ENCODE results near the gene RNF32. TPM values are rescaled to one million over a fixed set of nuclear protein-coding genes. Genes with fewer than 3 reads are reported as not detected.
"Not testable (repeated sequence)": the region's sequence is repeated elsewhere in the genome, so short reads cannot be mapped to it uniquely, and the experiment has no call there.

The RNF32 gene
- polyA plus RNA-seq, 1 donor (not counting 4 experiments of a cell fraction or from before 2014, with no cell fraction given), result 0.34 TPM

DNA sequence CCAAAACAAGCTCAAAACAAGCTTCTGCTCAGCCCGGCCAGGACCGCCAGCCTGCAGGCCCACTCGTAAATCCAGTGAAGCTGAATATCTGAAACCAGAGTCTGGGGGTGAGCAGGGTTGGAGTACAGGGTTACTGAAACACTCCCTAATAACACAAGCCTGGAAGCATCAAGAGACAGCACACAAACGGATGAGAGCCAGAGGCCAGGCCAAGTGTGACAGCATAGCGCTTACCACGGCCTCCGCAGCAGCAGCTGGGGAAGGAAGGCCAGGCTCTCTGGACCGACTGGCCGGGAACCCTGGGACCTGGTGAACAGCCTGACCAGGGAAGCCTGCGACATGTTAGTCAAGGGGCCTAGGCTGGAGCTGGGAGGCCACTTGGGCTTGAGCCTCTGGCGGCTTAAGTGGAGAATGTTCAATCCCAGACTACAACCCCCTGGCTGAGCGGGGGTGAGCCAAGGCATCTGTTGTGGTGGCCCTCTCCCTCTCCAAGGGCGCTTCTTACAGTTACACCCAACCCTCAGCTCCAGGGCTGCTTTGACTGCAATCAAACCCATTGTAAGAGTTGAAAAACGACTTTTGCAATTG lies 21.7 kb upstream of the RNF32 start:
- dilution Hi-C loops (cut with MboI; ENCODE audit: extremely low pct_ligation_motif_present, low sequenced_read_pairs), result loop anchor here (5.0 kb wide), 1 partner anchor 47 kb away; no protein-coding TSS in a partner anchor
- Histone ChIP-seq H4K20me1 (ENCODE audit: control insufficient read depth, extremely low read depth, insufficient read depth, low read length) (no peaks in the 10 kb centered on the region), H3K4me1 (ENCODE audit: control insufficient read depth, extremely low read depth, insufficient read depth, low read length) (no peaks in the 10 kb centered on the region), H3K79me2 (ENCODE audit: control insufficient read depth, insufficient read depth, low read length) (no peaks in the 10 kb centered on the region), H3K36me3 (ENCODE audit: control insufficient read depth in 2 of 2, extremely low read depth in 1 of 2, insufficient read depth in 2 of 2, low read length in 2 of 2) (no peaks in the 10 kb centered on the region), H3K9me1 (ENCODE audit: control insufficient read depth, extremely low read depth, insufficient read depth, low read length) (no peaks in the 10 kb centered on the region), H3K4me2 (ENCODE audit: control insufficient read depth, extremely low read depth, insufficient read depth, low read depth, low read length) (no peak overlapping the region), H2AFZ (ENCODE audit: control insufficient read depth, low read length) (no peak overlapping the region), H3K4me3 (ENCODE audit: control insufficient read depth in 2 of 3, extremely low read depth in 1 of 3, insufficient read depth in 2 of 3, low read depth in 1 of 3, low read length in 3 of 3) (no peak overlapping the region), H3K27ac (ENCODE audit: control insufficient read depth, insufficient read depth, low read length) (no peak overlapping the region), H3K9ac (ENCODE audit: control insufficient read depth, extremely low read depth, insufficient read depth, low read length) (no peak overlapping the region), H3K27me3 (ENCODE audit: control insufficient read depth, extremely low read depth, insufficient read depth, low read length) (peaks cover 21% of the 10 kb centered on the region), H3K9me3 (ENCODE audit: control insufficient read depth, low read depth, low read length) (no peaks in the 10 kb centered on the region)
- DNase-seq (ENCODE audit: low read depth, low spot score), result no peak
- TF ChIP-seq CTCF (optimal IDR thresholded peaks at IDR 0.05 in 1 of 3, IDR thresholded peaks at IDR 0.05 in 1 of 3, conservative IDR thresholded peaks at IDR 0.05 in 1 of 3; ENCODE audit: extremely low read depth in 1 of 3, insufficient read depth in 2 of 3, low read length in 3 of 3), result no peak
- TF ChIP-seq EZH2 (IDR thresholded peaks at IDR 0.05; ENCODE audit: low read length), result no peak
- FAIRE-seq, result no peak

DNA sequence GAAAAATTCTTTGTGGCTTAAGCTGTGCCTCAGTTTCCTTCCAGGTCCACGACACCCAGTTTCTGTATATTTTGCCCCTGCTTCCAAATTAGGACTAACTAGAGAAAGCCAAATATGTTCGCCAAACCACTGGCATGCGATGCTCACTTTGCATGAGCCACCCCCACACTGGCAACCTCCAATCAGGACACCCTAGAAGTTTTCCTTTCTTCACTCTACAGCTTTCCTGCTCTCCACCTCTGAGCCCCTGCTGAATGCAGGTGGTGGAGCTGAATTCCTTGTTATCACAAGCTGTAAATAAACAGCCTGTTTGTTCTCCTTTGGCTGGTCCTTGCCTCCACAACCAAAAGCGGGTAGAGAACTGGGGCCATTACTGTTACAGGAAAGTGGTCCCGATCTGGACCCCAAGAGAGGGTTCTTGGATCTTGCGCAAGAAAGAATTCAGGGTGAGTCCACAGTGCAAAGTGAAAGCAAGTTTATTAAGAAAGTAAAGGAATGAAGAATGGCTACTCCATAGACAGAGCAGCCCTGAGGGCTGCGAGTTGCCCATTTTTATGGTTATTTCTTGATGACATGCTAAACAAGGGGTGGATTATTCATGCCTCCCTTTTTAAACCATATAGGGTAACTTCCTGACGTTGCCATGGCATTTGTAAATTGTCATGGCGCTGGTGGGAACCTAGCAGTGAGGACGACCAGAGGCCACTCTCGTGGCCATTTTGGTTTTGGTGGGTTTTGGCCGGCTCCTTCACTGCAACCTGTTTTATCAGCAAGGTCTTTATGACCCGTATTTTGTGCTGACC lies 20.9 kb upstream of the RNF32 start:
- not testable (repeated sequence) for H3K4me1 ChIP-seq (ENCODE audit: control insufficient read depth, extremely low read depth, insufficient read depth, low read length); H3K9me1 ChIP-seq (ENCODE audit: control insufficient read depth, extremely low read depth, insufficient read depth, low read length); H4K20me1 ChIP-seq (ENCODE audit: control insufficient read depth, extremely low read depth, insufficient read depth, low read length); H3K79me2 ChIP-seq (ENCODE audit: control insufficient read depth, insufficient read depth, low read length); H3K4me3 ChIP-seq (ENCODE audit: control insufficient read depth in 2 of 3, extremely low read depth in 1 of 3, insufficient read depth in 2 of 3, low read depth in 1 of 3, low read length in 3 of 3); FAIRE-seq; H2AFZ ChIP-seq (ENCODE audit: control insufficient read depth, low read length); H3K9ac ChIP-seq (ENCODE audit: control insufficient read depth, extremely low read depth, insufficient read depth, low read length); DNase-seq (ENCODE audit: low read depth, low spot score); H3K36me3 ChIP-seq (ENCODE audit: control insufficient read depth in 2 of 2, extremely low read depth in 1 of 2, insufficient read depth in 2 of 2, low read length in 2 of 2); H3K9me3 ChIP-seq (ENCODE audit: control insufficient read depth, low read depth, low read length); H3K4me2 ChIP-seq (ENCODE audit: control insufficient read depth, extremely low read depth, insufficient read depth, low read depth, low read length); H3K27ac ChIP-seq (ENCODE audit: control insufficient read depth, insufficient read depth, low read length)
- peaks cover 21% of the 10 kb centered on the region for H3K27me3 ChIP-seq (ENCODE audit: control insufficient read depth, extremely low read depth, insufficient read depth, low read length)
- dilution Hi-C loops (cut with MboI; ENCODE audit: extremely low pct_ligation_motif_present, low sequenced_read_pairs), result loop anchor here (5.0 kb wide), 1 partner anchor 47 kb away; no protein-coding TSS in a partner anchor
